BLaER1 (cell line): Measurements from ENCODE around the gene CLSTN2.

Source experiments
- H3K27ac ChIP-seq: shearing (Covaris generic); formaldehyde crosslinking; 2 replicates; pipeline ENCODE4 v1.8.1; 2022
- H3K27me3 ChIP-seq: shearing (Covaris generic); formaldehyde crosslinking; 2 replicates; pipeline ENCODE4 v1.8.1; 2022
- H3K36me3 ChIP-seq: shearing (Covaris generic); formaldehyde crosslinking; 2 replicates; pipeline ENCODE4 v1.8.1; 2022
- H3K4me1 ChIP-seq: shearing (Covaris generic); formaldehyde crosslinking; 2 replicates; pipeline ENCODE4 v1.8.1; 2022
- H3K4me2 ChIP-seq: shearing (Covaris generic); formaldehyde crosslinking; 2 replicates; pipeline ENCODE4 v1.8.1; 2022
- H3K4me3 ChIP-seq: shearing (Covaris generic); formaldehyde crosslinking; 2 replicates; pipeline ENCODE4 v1.8.1; 2022
- H3K9ac ChIP-seq: shearing (Covaris generic); formaldehyde crosslinking; 2 replicates; pipeline ENCODE4 v1.8.1; 2022
- H3K9me3 ChIP-seq: shearing (Covaris generic); formaldehyde crosslinking; 2 replicates; pipeline ENCODE4 v1.8.1; 2022
- H4K20me1 ChIP-seq: shearing (Covaris generic); formaldehyde crosslinking; 2 replicates; pipeline ENCODE4 v1.8.1; 2022
- Cebpa-rat ChIP-seq: shearing (Covaris generic); IDR thresholded peaks from 2 replicates; pipeline ENCODE4 v1.8.1; 2022

CLSTN2 gene

DNA sequence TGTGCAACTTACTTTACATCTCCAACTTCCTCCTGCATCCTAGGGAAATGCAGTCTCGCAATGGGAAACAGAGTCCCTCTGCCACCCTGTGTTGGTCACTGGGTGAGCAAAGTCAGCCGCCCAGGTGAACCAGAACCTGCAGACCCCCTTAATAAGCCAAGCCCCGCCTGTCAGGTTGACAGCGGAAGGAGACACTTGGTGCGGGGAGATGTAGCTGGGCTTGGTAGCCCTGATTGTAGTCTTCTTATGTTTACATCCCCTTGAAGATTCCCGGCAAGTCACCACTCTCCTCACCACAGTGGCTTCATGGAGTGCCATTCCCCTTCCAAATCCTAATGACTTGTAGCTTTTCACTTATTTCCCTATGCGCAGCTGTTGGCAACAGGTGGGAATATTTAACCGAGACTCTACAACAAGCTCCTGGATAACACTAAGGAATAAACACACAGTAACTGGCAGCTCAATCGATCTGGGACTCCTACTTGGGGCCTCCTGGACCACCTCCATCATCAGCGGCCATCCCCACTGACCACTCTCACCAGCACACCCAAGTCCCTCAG, 17.7 kb upstream of the CLSTN2 start:
- Histone ChIP-seq H3K4me2 (no peak overlapping the region), H3K36me3 (no peaks in the 10 kb centered on the region), H3K27ac (no peak overlapping the region), H4K20me1 (no peaks in the 10 kb centered on the region), H3K4me3 (no peak overlapping the region), H3K4me1 (no peaks in the 10 kb centered on the region), H3K9ac (no peak overlapping the region), H3K9me3 (no peaks in the 10 kb centered on the region), H3K27me3 (no peaks in the 10 kb centered on the region)
- no peak for TF ChIP-seq Cebpa-rat

DNA sequence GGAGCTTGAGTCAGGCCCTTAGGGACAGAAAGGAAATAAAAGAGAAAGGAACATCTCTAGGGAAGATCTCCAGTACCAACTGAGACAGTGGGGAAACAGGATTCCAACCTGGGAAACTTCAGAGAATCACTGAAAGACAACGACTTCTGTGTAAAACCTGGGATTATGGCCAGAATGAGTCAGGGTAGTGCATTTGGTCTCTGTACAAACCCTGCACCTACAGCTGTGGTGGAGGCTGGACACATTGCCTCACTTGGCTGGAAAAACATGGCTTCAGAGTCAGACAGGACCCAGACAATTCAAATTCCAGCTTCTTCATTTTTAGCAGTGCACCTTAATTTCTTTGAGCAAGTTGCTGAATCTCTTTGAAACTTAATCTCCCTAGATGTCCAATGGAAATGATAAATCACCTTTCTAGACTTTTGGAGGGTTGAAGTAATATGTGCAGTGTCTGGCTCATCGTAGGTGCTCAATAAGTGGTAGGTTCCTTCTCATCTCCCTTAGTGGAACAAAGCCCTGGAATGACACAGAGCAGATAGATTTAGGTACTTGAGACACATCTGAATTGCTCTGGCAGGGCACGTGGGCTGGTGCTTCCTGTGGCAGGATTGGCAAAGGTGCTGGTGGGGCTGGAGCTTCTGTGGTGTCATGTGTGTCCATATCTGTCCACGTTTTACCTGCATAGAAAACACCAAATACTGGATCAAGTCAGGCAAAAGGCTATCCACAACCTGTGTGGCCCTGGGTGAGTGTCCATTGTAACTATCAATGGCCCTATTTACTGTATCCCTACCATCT, 6.1 kb upstream of the CLSTN2 start:
- H3K4me1 ChIP-seq: no peaks in the 10 kb centered on the region
- H3K4me3 ChIP-seq: no peak overlapping the region
- H4K20me1 ChIP-seq: no peaks in the 10 kb centered on the region
- H3K4me2 ChIP-seq: no peak overlapping the region
- H3K27me3 ChIP-seq: peaks cover 8% of the 10 kb centered on the region
- no peaks in the 10 kb centered on the region for H3K9me3 ChIP-seq
- no peaks in the 10 kb centered on the region for H3K36me3 ChIP-seq
- no peak overlapping the region for H3K9ac ChIP-seq
- no peak for TF ChIP-seq Cebpa-rat
- no peak overlapping the region for H3K27ac ChIP-seq

GRCh38 chr3:139930211-139930610, 4.8 kb upstream of the CLSTN2 start:
- peaks cover 2% of the 10 kb centered on the region for H3K4me1 ChIP-seq
- H3K9ac ChIP-seq: no peak overlapping the region
- no peak overlapping the region for H3K4me2 ChIP-seq
- H3K36me3 ChIP-seq: no peaks in the 10 kb centered on the region
- peaks cover 6% of the 10 kb centered on the region for H4K20me1 ChIP-seq
- no peak for TF ChIP-seq Cebpa-rat
- H3K27me3 ChIP-seq: peaks cover 21% of the 10 kb centered on the region
- H3K4me3 ChIP-seq: no peak overlapping the region
- H3K9me3 ChIP-seq: no peaks in the 10 kb centered on the region
- no peak overlapping the region for H3K27ac ChIP-seq

GRCh38 chr3:139933766-139934165, 1.2 kb upstream of the CLSTN2 start:
- Histone ChIP-seq H3K27ac (no peak overlapping the region), H3K9me3 (no peaks in the 10 kb centered on the region), H3K4me3 (no peak overlapping the region), H3K9ac (no peak overlapping the region), H3K4me1 (peaks cover 21% of the 10 kb centered on the region), H3K27me3 (peaks cover 44% of the 10 kb centered on the region), H3K4me2 (no peak overlapping the region), H4K20me1 (peaks cover 20% of the 10 kb centered on the region), H3K36me3 (no peaks in the 10 kb centered on the region)
- no peak for TF ChIP-seq Cebpa-rat

GRCh38 chr3:139934613-139935015, 371 bp upstream of the CLSTN2 start:
- Histone ChIP-seq H3K27ac (no peak overlapping the region), H3K9me3 (no peaks in the 10 kb centered on the region), H3K27me3 (peaks cover 44% of the 10 kb centered on the region), H3K4me3 (peak overlapping the region; percentile 65), H3K36me3 (no peaks in the 10 kb centered on the region), H3K4me1 (peaks cover 21% of the 10 kb centered on the region), H4K20me1 (peaks cover 20% of the 10 kb centered on the region), H3K4me2 (peak overlapping the region; percentile 96), H3K9ac (no peak overlapping the region)
- no peak for TF ChIP-seq Cebpa-rat

DNA sequence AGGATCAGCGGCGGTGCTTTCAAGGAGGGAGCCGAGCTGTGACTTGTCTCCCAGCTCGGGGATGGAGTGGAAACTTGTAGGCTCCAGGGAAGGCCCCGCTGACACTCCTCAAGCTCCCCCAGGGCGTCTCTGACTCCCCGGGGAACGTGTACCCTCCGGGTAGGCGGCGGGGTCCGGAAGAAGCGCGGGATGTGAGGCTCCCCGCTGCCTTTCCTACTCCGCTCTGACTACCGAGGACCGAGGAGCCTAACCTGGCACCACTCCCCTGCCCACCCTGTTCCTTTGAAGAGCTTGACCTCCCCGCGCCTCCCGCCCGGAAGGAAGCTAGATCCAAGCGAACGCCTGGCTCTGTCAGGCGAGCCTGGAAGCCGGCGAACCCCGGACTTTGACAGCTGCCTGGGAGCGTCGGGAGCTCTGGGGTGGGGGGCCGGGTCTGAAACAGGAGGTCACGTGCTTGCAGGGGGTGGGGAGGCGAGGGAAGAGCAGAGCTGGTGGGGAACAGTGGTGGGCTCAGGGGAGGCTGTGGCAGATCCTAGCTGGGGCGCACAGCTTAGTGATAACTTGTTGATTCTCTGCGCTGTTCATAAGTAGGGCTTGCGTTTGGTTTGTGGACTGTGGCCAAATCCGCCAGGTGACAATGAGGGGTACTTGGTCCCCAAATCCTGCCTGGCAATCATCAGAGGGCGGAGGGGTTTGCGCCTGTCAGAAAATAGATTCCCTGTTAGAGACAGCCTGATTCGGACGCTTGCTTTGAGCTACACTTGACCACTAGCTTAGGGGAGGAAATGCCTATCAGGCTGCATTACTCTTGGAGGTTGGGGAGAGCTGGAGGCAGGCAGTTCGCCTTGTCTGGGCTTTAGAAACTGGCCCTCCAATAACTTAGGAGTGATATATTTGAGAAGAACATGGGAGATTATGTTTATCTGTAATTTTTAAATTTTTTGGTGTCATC, 1.2 kb downstream of the CLSTN2 start:
- peak overlapping the region; percentile 65 for H3K4me3 ChIP-seq

GRCh38 chr3:139937674-139938279, 2.8 kb downstream of the CLSTN2 start:
- Histone ChIP-seq H3K4me2 (no peak overlapping the region), H3K9me3 (no peaks in the 10 kb centered on the region), H4K20me1 (peaks cover 20% of the 10 kb centered on the region), H3K9ac (no peak overlapping the region), H3K27me3 (peaks cover 44% of the 10 kb centered on the region), H3K27ac (no peak overlapping the region), H3K4me3 (no peak overlapping the region), H3K36me3 (no peaks in the 10 kb centered on the region), H3K4me1 (peaks cover 21% of the 10 kb centered on the region)
- TF ChIP-seq Cebpa-rat: no peak

More for the DNA sequence above, 1.2 kb downstream of the CLSTN2 start:
- no peak overlapping the region for H3K27ac ChIP-seq
- no peaks in the 10 kb centered on the region for H3K36me3 ChIP-seq
- H3K4me1 ChIP-seq: peaks cover 21% of the 10 kb centered on the region
- peak overlapping the region; percentile 96 for H3K4me2 ChIP-seq
- peaks cover 44% of the 10 kb centered on the region for H3K27me3 ChIP-seq
- TF ChIP-seq Cebpa-rat: no peak
- no peaks in the 10 kb centered on the region for H3K9me3 ChIP-seq
- peaks cover 20% of the 10 kb centered on the region for H4K20me1 ChIP-seq
- H3K9ac ChIP-seq: no peak overlapping the region

- no peak for TF ChIP-seq Cebpa-rat
- no peaks in the 10 kb centered on the region for H3K36me3 ChIP-seq
Measured at GRCh38 chr3:139939681-139940190, 4.8 kb downstream of the CLSTN2 start.

GRCh38 chr3:139940622-139941021, 5.6 kb downstream of the CLSTN2 start:
- Histone ChIP-seq H4K20me1 (peaks cover 10% of the 10 kb centered on the region), H3K9me3 (no peaks in the 10 kb centered on the region), H3K4me2 (no peak overlapping the region), H3K27me3 (peaks cover 18% of the 10 kb centered on the region), H3K36me3 (no peaks in the 10 kb centered on the region), H3K9ac (no peak overlapping the region), H3K27ac (no peak overlapping the region), H3K4me1 (peaks cover 15% of the 10 kb centered on the region), H3K4me3 (no peak overlapping the region)
- TF ChIP-seq Cebpa-rat: no peak

More at GRCh38 chr3:139939681-139940190, 4.8 kb downstream of the CLSTN2 start:
- H3K4me2 ChIP-seq: no peak overlapping the region
- peaks cover 27% of the 10 kb centered on the region for H3K27me3 ChIP-seq
- no peak overlapping the region for H3K4me3 ChIP-seq
- H3K4me1 ChIP-seq: peaks cover 21% of the 10 kb centered on the region
- no peaks in the 10 kb centered on the region for H3K9me3 ChIP-seq
- peaks cover 16% of the 10 kb centered on the region for H4K20me1 ChIP-seq
- no peak overlapping the region for H3K9ac ChIP-seq
- H3K27ac ChIP-seq: no peak overlapping the region
